HG03108 (cell line): Measurements from ENCODE around the gene SRP72.

Experiments
- ATAC-seq: cut with Tn5 transposase; IDR thresholded peaks from one replicate; pipeline ENCODE4 v1.9.1; 2021; ENCODE audit warnings: moderate library complexity; ENCODE audit not compliant: unreplicated experiment

SRP72 gene

DNA sequence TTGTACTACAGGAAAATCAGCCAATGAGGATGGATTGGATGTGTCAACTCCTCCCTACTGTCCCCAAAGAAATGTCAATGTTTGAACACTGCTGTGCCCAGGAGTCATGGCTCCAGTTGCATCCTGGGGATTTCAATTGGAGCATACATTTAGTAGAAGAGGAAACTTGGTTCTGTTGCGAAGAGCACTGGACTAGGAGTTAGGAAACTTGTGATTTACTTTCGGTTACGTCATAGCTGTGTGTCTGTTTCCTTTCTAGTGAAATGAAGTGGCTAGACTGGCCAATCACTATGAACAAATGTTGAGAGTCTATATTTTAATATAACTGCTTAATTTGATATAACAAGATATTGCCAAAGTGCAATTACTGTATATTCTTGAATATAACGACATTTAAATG, 73.4 kb downstream of the SRP72 start:
- no peak for ATAC-seq

DNA sequence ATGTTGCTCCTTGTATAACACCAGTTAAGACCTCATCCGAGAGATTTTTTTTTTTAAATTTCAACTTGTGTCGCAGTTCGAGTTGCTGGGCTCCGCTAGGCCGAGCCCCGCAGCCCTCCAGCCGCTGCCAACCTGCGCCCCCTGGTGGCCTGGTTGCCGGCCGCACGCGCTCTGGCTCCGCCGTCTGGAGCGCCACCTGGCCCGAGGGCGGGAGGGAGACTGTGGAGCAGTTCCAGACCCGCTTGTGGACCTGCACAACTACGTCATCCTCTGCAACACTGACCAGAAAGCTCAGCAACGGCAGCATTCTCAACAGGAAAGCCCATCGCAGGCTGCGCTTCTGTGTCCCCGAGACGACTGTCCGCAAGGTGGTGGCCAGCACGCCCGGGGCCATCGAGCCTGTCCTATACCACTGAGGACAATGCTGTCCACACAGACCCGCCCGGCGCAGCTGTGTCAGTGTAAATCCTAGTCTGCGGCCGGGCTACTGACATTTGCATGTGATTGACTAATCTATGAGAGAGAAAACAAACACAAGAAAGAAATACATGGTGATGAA, 77.2 kb downstream of the SRP72 start:
- peak; percentile 99 for ATAC-seq

DNA sequence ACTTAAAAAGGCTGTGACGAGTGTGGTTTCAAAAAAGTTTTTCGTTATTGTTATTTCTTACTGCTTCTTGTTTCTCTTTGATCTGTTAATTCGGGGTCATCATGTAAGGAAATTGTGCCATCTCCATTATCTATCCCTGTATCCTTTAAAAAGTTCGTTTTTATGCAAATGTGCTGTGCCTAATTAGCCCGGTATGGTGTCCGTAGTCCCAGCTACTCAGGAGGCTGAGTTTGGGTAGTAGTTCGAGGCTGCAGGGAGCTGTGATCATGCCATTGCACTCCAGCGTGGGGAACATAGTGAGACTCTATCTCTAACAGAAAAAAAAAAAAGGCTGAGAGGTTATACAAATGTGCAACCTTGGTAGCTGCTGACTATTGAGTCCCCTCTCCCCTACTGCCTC, 83.2 kb downstream of the SRP72 start:
- no peak for ATAC-seq

DNA sequence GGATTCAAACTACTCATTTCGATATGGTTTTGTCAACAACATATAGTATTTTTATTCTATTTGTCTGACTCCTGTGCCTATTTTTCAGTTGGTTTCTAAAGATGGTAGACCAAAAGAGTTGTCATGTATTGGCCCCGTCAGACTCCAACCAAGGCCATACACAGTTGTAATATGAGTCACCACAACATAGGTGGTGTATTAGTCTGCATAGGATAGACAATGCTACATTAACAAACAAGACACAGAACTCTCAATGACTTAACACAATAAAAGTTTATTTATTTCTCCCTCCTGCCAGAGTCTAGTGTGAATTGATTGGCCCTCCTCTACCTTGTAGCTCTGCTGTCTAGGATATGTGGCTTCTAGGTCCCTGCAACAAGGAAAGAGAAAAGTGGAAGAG, 84.1 kb downstream of the SRP72 start:
- ATAC-seq = no peak

DNA sequence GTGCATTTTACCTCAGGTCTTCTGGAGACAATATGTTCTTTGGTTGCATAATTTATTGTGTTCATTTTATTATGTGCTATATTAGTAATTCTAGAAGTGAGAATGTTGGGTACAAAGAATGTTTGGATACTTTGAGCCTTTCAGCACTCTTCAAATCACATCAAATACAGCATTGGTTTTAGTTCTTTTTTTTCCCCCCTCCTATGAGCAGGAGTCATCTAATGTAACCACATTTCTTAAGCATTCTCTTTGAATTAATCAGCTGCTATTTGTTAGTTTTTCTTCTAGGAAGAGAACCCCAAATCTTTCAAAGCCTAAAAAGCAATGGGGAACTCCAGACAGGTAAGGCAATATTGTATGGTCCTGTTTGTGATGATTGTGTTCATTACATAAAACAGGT, 84.9 kb downstream of the SRP72 start:
- ATAC-seq = no peak
